Testis (tissue), 3 donors: Measurements from ENCODE around the gene ARF1. TPM values are rescaled to one million over a fixed set of nuclear protein-coding genes. Genes with fewer than 3 reads are reported as not detected.

Experiments
- DNase-seq: peaks from one replicate; pipeline ENCODE4 v3.0.0-alpha.2; 2019
- H3K27ac ChIP-seq, 2 donors: fragments of 200-600 bp; sonication (generic); one replicate each; pipeline ENCODE4 v1.5.1; 2019
- H3K27me3 ChIP-seq: fragments of 200-600 bp; sonication (generic); one replicate; pipeline ENCODE4 v1.5.1; 2019
- H3K36me3 ChIP-seq: fragments of 200-600 bp; sonication (generic); one replicate; pipeline ENCODE4 v1.5.1; 2017; ENCODE audit warnings: low read depth; ENCODE audit errors: missing control alignments
- H3K4me1 ChIP-seq: fragments of 200-600 bp; sonication (generic); one replicate; pipeline ENCODE4 v1.5.1; 2019
- H3K4me3 ChIP-seq, 2 donors: fragments of 200-600 bp; sonication (generic); one replicate each; pipeline ENCODE4 v1.5.1; 2017 to 2019
- H3K9me3 ChIP-seq: fragments of 200-600 bp; sonication (generic); one replicate; pipeline ENCODE4 v1.5.1; 2017
- CTCF ChIP-seq, 3 experiments: fragments of 450-650 bp in 2 of 3; fragments of 200-600 bp in 1 of 3; sonication (generic) in 1 of 3; IDR thresholded peaks; one replicate each; pipeline ENCODE4 v1.5.1; 2016 to 2019; ENCODE audit warnings: antibody characterized with exemption in 3 of 3, mild to moderate bottlenecking in 2 of 3, moderate library complexity in 1 of 3
- POLR2A ChIP-seq: fragments of 450-650 bp; IDR thresholded peaks from one replicate; pipeline ENCODE4 v1.6.1; 2017; ENCODE audit warnings: antibody characterized with exemption, mild to moderate bottlenecking, moderate library complexity
- WGBS, 2 donors: methylation state at CpG; one replicate each; pipeline ENCODE4 v1.1.5; 2018; 5-methylcytosine and 5-hydroxymethylcytosine counted together
- intact Hi-C: fragments of 100-400 bp; cut with DNase I; formaldehyde crosslinking; loops from one replicate; pipeline ENCODE4 v1.15.1; 2023; ENCODE audit warnings: low total_unique reads
- polyA plus RNA-seq: library from polyadenylated mRNA; stranded (reverse); fragments of 350-450 nt; fragmentation: Illumina TruSeq; extraction: RNeasy Lipid Tissue Mini Kit (QIAGEN cat#74804); gene quantifications from one replicate; pipeline ENCODE4 v1.2.3, GENCODE V29; 2014; ENCODE audit warnings: low read depth, low replicate concordance; ENCODE audit not compliant: insufficient read depth
- total RNA-seq, 2 donors: library from RNA; depleted of rRNA; stranded (reverse); fragments of >200 nt; gene quantifications; one replicate each; pipeline ENCODE4 v1.2.3, GENCODE V29; 2016

ARF1 gene
- total and polyA plus RNA-seq, 3 donors from 2014 or later, result 426 to 637 (median 488) TPM

GRCh38 chr1:228108055-228108690 is 25.7 kb downstream of the ARF1 start:
- no peak for DNase-seq
- 63 to 64% methylated on average over 11 of the region's 11 CpGs for WGBS, 2 donors

DNA sequence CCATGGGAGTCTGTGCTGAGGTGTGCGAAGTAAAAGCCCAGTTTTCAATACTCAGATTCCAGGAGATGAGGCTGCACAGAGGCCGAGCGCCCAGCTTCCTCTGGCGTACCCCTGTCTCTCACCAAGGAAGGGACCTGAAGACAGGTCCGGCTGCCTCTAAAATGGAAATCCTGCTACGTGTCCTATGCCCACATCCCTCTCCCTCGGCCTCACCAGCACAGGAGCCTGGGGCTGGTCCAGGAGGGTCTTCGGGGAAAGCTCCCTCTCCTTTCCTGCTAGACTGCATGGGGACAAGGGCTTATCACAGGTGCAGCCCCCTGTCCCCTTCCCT is 26.2 kb downstream of the ARF1 start:
- intact Hi-C loops, result no loop called here
- Histone ChIP-seq H3K4me3 (peak overlapping the region; percentile 75 to 92), H3K36me3 (no peaks in the 10 kb centered on the region), H3K27me3 (no peaks in the 10 kb centered on the region), H3K27ac (peak overlapping the region; percentile 96 to 98), H3K4me1 (peaks cover 16% of the 10 kb centered on the region), H3K9me3 (no peaks in the 10 kb centered on the region)
- DNase-seq, result no peak
- 1 to 2% methylated on average over 8 of the region's 8 CpGs for WGBS, 2 donors
- TF ChIP-seq CTCF (IDR thresholded peaks at IDR 0.05) (no peak), POLR2A (no peak)

More at GRCh38 chr1:228108055-228108690, 25.7 kb downstream of the ARF1 start:
- H3K27me3 ChIP-seq, result no peaks in the 10 kb centered on the region
- TF ChIP-seq POLR2A, result no peak
- no peak for TF ChIP-seq CTCF (IDR thresholded peaks at IDR 0.05)
- intact Hi-C loops, result no loop called here
- no peaks in the 10 kb centered on the region for H3K36me3 ChIP-seq
- H3K27ac ChIP-seq, result peak overlapping the region; percentile 96 to 98
- no peaks in the 10 kb centered on the region for H3K9me3 ChIP-seq
- H3K4me1 ChIP-seq, result peaks cover 20% of the 10 kb centered on the region
- H3K4me3 ChIP-seq, result peak overlapping the region; percentile 75 to 92

DNA sequence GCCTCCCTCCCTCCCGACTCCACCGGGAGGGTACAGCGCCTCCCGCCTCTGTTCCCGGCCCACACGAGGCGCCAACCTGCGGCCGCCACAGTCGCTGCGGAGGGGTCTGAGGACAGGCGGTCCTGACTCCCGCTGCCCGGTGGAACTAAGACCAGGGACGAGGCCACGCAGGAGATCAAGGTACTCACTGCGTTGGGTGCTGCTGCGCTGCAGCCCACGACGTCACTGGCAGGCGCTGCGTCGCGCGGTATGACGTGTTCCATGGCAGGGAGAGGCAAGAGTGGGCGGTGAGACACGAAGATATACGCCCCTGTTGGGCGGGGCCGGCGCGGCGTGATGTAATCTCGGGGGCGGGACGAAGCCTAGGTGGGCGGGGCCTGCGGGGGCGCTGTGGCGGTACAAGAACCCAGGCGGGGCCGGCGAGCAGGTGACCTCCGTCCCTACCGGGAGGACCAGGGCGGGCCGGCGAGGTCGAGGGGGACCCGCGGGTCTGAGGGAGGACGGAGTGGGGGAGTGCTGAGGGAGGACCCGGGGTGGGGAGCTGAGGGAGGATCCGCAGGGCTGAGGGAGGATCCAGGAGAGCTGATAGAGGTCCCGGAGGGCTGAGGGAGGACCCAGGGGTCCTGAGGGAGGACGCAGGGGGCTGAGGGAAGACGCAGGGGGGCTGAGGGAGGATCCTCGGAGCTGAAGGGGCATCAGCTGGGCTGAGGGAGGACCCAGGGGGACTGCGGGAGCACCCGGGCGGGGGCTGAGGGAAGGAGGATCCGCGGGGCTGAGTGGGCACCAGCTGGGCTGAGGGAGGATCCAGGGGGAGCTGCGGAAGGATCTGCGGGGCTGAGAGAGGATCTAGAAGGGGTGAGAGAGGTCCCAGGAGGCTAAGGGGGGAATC is 26.8 kb downstream of the ARF1 start, which contains the start of gene MRPL55:
Gene MRPL55, minus strand, starts transcription at position 227 of the 889 bp plus-strand sequence. CDS start 1,039 bp downstream, outside the sequence.
- peak; percentile 99 for DNase-seq
- Histone ChIP-seq H3K4me3 (peak within 1 kb of the TSS; percentile 75 to 92), H3K9me3 (no peaks in the 10 kb centered on the region), H3K27me3 (no peaks in the 10 kb centered on the region), H3K4me1 (peaks cover 15% of the 10 kb centered on the region), H3K36me3 (no peaks in the 10 kb centered on the region), H3K27ac (peak within 1 kb of the TSS; percentile 96 to 98)
- intact Hi-C loops, result no loop called here
- WGBS, 2 donors, result 1% methylated on average over 46 to 66 of the region's 66 CpGs
- TF ChIP-seq POLR2A (peak; percentile 78), CTCF (IDR thresholded peaks at IDR 0.05) (peak in 1 of 3 experiments; percentile 13)

DNA sequence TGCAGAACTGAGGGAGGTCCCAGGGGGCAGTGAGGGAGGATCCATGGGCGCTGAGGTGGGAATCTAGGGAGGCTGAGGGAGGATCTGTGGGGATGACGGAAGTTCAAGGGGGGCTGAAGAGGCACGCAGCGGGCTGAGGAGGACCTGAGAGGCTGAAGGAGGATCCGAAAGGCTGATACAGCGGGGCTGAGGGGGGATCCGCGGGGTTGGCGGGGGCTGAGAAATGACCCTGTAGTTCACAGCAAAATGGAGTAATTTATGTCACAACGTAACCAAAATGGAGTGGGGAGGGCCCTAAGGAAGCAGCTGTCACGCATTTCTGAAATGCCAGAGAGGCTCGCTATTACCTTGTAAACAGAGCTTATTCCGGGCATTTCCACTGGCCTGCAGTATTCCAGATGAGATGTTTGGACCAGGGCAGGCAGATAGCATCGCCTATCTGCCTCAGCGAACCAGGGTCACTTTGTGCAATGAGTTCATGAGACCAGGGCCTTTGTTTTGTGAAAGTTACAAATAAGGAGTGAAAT is 27.5 kb downstream of the ARF1 start:
- peak overlapping the region; percentile 75 to 92 for H3K4me3 ChIP-seq
- WGBS, 2 donors, result 11 to 15% methylated on average over 14 to 15 of the region's 15 CpGs
- H3K4me1 ChIP-seq, result peaks cover 15% of the 10 kb centered on the region
- no peaks in the 10 kb centered on the region for H3K9me3 ChIP-seq
- intact Hi-C loops, result no loop called here
- peak overlapping the region; percentile 96 to 98 for H3K27ac ChIP-seq
- no peaks in the 10 kb centered on the region for H3K36me3 ChIP-seq
- TF ChIP-seq CTCF (IDR thresholded peaks at IDR 0.05) (no peak), POLR2A (no peak)
- no peaks in the 10 kb centered on the region for H3K27me3 ChIP-seq
- DNase-seq, result no peak
